ENCODE measurements around the gene CCSER1.

CCSER1 gene

DNA sequence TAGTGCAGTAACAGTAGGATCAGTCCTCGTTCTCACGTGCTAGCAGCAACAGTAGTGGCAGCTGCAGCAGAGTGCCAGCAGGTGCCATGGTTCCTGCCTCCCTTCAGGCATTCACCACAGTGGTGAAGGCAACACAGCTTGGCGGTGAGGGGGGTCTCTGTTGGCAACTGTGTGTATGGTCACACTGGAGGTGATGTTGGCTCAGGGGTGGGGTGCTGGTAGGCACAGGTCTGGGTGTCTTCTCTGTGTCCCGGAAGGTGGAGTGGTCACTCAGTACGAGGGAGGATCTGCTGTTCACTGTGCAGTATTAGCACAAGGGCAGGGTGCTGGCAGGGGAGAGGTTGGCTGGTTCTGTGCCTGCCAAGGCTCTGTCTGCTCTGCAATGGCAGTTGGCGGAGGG is 671.8 kb downstream of the CCSER1 start:
- H3K9me3 ChIP-seq (ENCODE audit: insufficient read depth, low read length, severe bottlenecking), result no peaks in the 10 kb centered on the region

DNA sequence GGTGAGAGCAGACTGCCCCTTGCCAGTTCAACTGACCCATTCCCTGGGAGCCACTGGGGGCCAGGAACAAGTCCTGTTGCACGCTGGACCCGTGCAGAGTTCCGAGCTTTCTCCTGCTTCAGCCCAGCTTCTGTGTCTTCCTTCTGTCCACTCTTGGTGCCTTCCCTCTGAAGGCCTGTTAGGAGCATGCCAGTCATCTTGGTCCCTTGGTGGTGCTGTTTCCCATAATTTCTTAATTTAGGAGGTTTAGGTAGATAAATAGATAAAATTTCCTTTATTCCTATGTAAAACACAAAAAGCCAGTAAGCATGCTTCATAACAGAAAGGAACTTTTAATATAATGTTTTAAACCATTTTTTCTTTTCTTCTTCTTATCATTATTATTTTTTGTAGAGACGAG is 672.7 kb downstream of the CCSER1 start:
- H3K36me3 ChIP-seq (ENCODE audit: insufficient read depth, low read length), result no peaks in the 10 kb centered on the region
- no peaks in the 10 kb centered on the region for H3K27me3 ChIP-seq (ENCODE audit: insufficient read depth, low read length, poor library complexity)
- TF ChIP-seq, protein P1, sequence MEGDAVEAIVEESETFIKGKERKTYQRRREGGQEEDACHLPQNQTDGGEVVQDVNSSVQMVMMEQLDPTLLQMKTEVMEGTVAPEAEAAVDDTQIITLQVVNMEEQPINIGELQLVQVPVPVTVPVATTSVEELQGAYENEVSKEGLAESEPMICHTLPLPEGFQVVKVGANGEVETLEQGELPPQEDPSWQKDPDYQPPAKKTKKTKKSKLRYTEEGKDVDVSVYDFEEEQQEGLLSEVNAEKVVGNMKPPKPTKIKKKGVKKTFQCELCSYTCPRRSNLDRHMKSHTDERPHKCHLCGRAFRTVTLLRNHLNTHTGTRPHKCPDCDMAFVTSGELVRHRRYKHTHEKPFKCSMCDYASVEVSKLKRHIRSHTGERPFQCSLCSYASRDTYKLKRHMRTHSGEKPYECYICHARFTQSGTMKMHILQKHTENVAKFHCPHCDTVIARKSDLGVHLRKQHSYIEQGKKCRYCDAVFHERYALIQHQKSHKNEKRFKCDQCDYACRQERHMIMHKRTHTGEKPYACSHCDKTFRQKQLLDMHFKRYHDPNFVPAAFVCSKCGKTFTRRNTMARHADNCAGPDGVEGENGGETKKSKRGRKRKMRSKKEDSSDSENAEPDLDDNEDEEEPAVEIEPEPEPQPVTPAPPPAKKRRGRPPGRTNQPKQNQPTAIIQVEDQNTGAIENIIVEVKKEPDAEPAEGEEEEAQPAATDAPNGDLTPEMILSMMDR (IDR thresholded peaks at IDR 0.05; ENCODE audit: borderline replicate concordance, extremely low read depth, low read length, poor library complexity, severe bottlenecking), result no peak
- TF ChIP-seq EZH2 (IDR thresholded peaks at IDR 0.05; ENCODE audit: borderline replicate concordance, low read depth, low read length, severe bottlenecking), result no peak
- no peak for ATAC-seq (ENCODE audit: insufficient read depth, low read depth)
- no peaks in the 10 kb centered on the region for H3K4me1 ChIP-seq (ENCODE audit: insufficient read depth, low read length)
- H3K9me3 ChIP-seq (ENCODE audit: insufficient read depth, low read length, severe bottlenecking), result no peaks in the 10 kb centered on the region
- no peak for DNase-seq
- no peaks in the 10 kb centered on the region for H4K20me1 ChIP-seq (ENCODE audit: insufficient read depth, low read length)
- no peak overlapping the region for H3K9ac ChIP-seq (ENCODE audit: low read depth, low read length)
- no peak overlapping the region for H3K4me3 ChIP-seq (ENCODE audit: low read depth in 1 of 2, low read length in 2 of 2)
- H2AFZ ChIP-seq (ENCODE audit: low read depth, low read length), result no peak overlapping the region
- H3K4me2 ChIP-seq (ENCODE audit: insufficient read depth, low read length), result no peak overlapping the region
- H3K79me2 ChIP-seq (ENCODE audit: insufficient read depth, low read length), result no peaks in the 10 kb centered on the region
- H3K27ac ChIP-seq (ENCODE audit: low read length), result no peak overlapping the region

More for the DNA sequence above, 671.8 kb downstream of the CCSER1 start:
- H3K36me3 ChIP-seq (ENCODE audit: insufficient read depth, low read length), result no peaks in the 10 kb centered on the region
- TF ChIP-seq, protein P1 (IDR thresholded peaks at IDR 0.05; ENCODE audit: borderline replicate concordance, extremely low read depth, low read length, poor library complexity, severe bottlenecking), result no peak
- TF ChIP-seq EZH2 (IDR thresholded peaks at IDR 0.05; ENCODE audit: borderline replicate concordance, low read depth, low read length, severe bottlenecking), result no peak
- no peak overlapping the region for H3K27ac ChIP-seq (ENCODE audit: low read length)
- H3K4me1 ChIP-seq (ENCODE audit: insufficient read depth, low read length), result no peaks in the 10 kb centered on the region
- H3K27me3 ChIP-seq (ENCODE audit: insufficient read depth, low read length, poor library complexity), result no peaks in the 10 kb centered on the region
- H3K79me2 ChIP-seq (ENCODE audit: insufficient read depth, low read length), result no peaks in the 10 kb centered on the region
- no peaks in the 10 kb centered on the region for H4K20me1 ChIP-seq (ENCODE audit: insufficient read depth, low read length)
- H3K4me2 ChIP-seq (ENCODE audit: insufficient read depth, low read length), result no peak overlapping the region
- DNase-seq (no peak), ATAC-seq (ENCODE audit: insufficient read depth, low read depth) (no peak)
- H3K9ac ChIP-seq (ENCODE audit: low read depth, low read length), result no peak overlapping the region
- H3K4me3 ChIP-seq (ENCODE audit: low read depth in 1 of 2, low read length in 2 of 2), result no peak overlapping the region
- no peak overlapping the region for H2AFZ ChIP-seq (ENCODE audit: low read depth, low read length)

DNA sequence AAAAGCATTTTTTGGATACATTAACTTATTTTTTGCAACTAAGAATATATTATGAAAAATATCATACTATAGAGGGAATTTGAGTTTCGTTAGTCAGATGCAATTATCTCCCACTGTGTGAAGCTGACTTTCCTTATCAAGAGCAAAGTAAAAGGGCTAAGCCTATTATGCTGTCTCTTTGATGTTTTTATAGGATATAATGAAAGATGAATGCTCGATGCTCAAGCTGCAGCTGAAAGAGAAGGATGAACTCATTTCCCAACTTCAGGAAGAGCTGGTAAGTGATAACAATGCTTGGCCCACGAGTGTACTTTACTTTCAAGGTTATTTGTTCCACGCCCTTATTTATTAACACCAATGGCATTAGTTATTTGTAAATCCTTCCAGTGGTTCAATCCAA is 688.4 kb downstream of the CCSER1 start:
- no peaks in the 10 kb centered on the region for H3K4me1 ChIP-seq (ENCODE audit: insufficient read depth, low read length)
- H2AFZ ChIP-seq (ENCODE audit: low read depth, low read length), result no peak overlapping the region
- ATAC-seq (ENCODE audit: insufficient read depth, low read depth) (no peak), DNase-seq (no peak)
- no peak overlapping the region for H3K27ac ChIP-seq (ENCODE audit: low read length)
- H3K4me3 ChIP-seq (ENCODE audit: low read depth in 1 of 2, low read length in 2 of 2), result no peak overlapping the region
- H3K27me3 ChIP-seq (ENCODE audit: insufficient read depth, low read length, poor library complexity), result no peaks in the 10 kb centered on the region
- no peaks in the 10 kb centered on the region for H4K20me1 ChIP-seq (ENCODE audit: insufficient read depth, low read length)
- TF ChIP-seq EZH2 (IDR thresholded peaks at IDR 0.05; ENCODE audit: borderline replicate concordance, low read depth, low read length, severe bottlenecking), result no peak
- TF ChIP-seq, protein P1 (IDR thresholded peaks at IDR 0.05; ENCODE audit: borderline replicate concordance, extremely low read depth, low read length, poor library complexity, severe bottlenecking), result no peak
- no peaks in the 10 kb centered on the region for H3K36me3 ChIP-seq (ENCODE audit: insufficient read depth, low read length)
- peaks cover 3% of the 10 kb centered on the region for H3K9me3 ChIP-seq (ENCODE audit: insufficient read depth, low read length, severe bottlenecking)
- no peak overlapping the region for H3K4me2 ChIP-seq (ENCODE audit: insufficient read depth, low read length)
- no peak overlapping the region for H3K9ac ChIP-seq (ENCODE audit: low read depth, low read length)
- no peaks in the 10 kb centered on the region for H3K79me2 ChIP-seq (ENCODE audit: insufficient read depth, low read length)

DNA sequence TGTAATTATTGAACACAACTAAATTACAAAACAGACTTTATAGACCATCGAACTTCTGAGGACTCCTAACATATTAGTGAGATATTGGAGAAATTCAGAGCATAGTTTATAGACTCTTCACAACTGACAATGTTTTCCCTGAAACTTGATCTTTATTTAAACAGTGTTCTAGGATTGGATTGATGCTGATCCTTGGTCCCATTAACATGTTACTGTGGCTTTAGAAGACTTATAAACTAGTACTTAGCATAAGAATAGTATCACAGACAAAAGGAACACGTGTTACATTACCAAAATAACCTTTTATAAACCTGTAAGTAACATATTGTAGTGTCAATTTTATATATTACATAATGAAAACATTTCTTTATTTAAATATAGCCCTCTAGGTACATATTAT is 689.6 kb downstream of the CCSER1 start:
- H3K9me3 ChIP-seq (ENCODE audit: insufficient read depth, low read length, severe bottlenecking), result peaks cover 3% of the 10 kb centered on the region
- no peaks in the 10 kb centered on the region for H3K27me3 ChIP-seq (ENCODE audit: insufficient read depth, low read length, poor library complexity)
- no peak overlapping the region for H3K9ac ChIP-seq (ENCODE audit: low read depth, low read length)
- TF ChIP-seq EZH2 (IDR thresholded peaks at IDR 0.05; ENCODE audit: borderline replicate concordance, low read depth, low read length, severe bottlenecking), result no peak
- TF ChIP-seq, protein P1 (IDR thresholded peaks at IDR 0.05; ENCODE audit: borderline replicate concordance, extremely low read depth, low read length, poor library complexity, severe bottlenecking), result no peak
- DNase-seq, result no peak
- no peaks in the 10 kb centered on the region for H3K79me2 ChIP-seq (ENCODE audit: insufficient read depth, low read length)
- H3K4me3 ChIP-seq (ENCODE audit: low read depth in 1 of 2, low read length in 2 of 2), result no peak overlapping the region
- H3K27ac ChIP-seq (ENCODE audit: low read length), result no peak overlapping the region
- no peaks in the 10 kb centered on the region for H3K36me3 ChIP-seq (ENCODE audit: insufficient read depth, low read length)
- H2AFZ ChIP-seq (ENCODE audit: low read depth, low read length), result no peak overlapping the region
- H3K4me2 ChIP-seq (ENCODE audit: insufficient read depth, low read length), result no peak overlapping the region
- no peaks in the 10 kb centered on the region for H4K20me1 ChIP-seq (ENCODE audit: insufficient read depth, low read length)
- no peaks in the 10 kb centered on the region for H3K4me1 ChIP-seq (ENCODE audit: insufficient read depth, low read length)
- no peak for ATAC-seq (ENCODE audit: insufficient read depth, low read depth)
